HUDEP-2 (cell line): Measurements from ENCODE around the gene XXYLT1.
A peak's percentile ranks its signal among the peaks of the same experiment; 100 is the strongest.

Source experiments
- DNase-seq, 76 experiments: peaks; one replicate each; lab custom pipeline; 2025; ENCODE audit not compliant: unreplicated experiment in 76 of 76; lab: John Stamatoyannopoulos, UW

Gene XXYLT1

DNA sequence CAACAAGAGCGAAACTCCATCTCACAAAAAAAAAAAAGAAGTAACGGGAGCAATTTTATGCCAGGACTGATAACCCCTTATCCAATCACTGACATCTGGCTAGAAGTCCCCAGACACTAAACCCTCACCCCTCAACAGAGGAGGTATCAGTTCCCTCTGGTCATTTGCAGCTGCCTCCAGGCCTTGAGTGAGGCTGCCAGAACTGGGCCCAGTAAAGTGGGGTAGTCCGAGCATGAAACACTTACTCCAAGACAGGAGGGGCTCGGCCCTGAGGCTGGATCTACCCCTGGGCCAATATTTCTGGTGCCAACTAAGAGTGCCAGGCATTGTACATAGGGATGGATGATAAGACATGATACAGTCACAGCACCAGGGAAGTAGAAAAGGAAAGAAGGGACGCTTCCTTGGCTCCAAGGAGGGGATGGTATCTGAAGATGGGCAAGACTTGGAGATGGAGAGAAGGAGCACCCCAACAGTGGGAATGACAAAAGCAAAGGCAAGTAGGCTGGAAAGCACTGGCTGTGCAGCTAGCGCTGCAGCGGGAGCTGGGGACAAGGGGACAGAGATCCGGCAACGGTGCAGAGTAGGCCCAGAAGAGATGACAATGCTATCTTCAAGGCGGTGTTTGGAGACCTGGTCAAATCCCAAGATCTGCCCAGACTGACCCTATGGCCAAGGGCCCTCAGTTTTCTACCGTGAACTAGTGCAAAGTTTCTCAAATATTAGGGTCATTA, 2.2 kb downstream of the XXYLT1 start:
- DNase-seq, result peak in 1 of 76 experiments; percentile 9

GRCh38 chr3:195267096-195267495, 3.9 kb downstream of the XXYLT1 start:
- DNase-seq, result no peak

- DNase-seq, result no peak
Observed at GRCh38 chr3:195266428-195266827, 4.5 kb downstream of the XXYLT1 start.

DNA sequence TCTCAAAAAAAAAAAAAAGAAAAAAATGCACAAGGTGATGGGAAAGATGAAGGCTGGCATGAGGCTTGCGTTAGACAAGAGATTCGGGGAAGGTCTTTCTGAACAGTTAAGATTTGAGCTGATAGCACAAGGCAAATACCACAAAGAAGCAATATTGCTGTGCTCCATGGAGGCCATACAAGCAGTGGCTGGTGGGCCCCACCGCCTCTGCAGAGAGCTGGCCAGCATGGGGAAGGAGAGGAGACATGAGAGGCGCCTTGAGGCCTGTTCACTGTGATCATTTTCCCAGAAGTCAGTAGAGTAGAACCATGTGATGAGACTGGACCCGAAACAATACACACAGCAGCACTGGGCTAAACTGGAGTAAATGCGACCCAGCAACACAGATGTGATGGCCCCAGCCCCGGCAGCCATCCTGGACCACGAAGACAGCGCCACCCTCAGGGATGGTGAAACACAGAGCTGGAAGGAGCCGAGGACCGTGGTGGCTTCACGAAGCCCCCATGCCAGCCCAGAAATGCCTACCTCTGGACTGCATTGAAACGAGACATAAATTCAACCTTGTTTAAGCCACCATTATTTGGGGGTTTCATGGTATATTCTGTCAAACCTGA, 5.5 kb downstream of the XXYLT1 start:
- no peak for DNase-seq

DNA sequence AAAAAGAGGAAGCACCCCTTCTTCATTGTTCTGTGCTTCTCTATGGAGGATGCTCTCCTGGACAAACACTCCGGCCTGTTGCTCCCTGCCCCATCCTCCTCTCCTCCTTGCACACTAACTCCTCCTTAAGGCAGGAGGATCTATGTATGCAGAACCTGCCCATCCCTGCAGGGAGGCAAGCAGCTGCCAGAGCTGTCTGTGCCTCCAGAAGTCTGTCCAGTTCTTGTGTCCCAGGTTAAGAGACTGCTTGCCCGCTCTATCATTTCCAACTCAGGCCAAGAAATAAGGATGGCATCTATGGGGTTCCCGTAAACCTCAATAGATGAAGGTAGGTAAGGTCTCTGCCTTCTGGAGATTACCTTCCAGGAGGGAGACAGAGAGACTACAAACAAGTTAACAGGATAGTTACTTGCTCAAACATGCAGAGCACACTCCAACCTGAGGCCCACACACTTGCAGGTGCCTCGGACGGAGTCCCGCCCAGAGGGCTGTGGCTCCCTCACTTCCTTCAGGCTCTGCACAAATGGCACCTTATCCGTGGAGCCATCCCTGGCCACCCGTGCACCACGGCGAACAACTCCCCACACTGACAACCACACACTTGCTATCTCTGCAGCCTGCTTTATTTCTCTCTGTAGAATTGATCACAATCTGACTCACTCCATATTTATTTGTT, 6.9 kb downstream of the XXYLT1 start:
- peak in 4 of 76 experiments; percentile 3 to 17 (median 8) for DNase-seq

GRCh38 chr3:195263193-195263924, 7.6 kb downstream of the XXYLT1 start:
- DNase-seq, result no peak

DNA sequence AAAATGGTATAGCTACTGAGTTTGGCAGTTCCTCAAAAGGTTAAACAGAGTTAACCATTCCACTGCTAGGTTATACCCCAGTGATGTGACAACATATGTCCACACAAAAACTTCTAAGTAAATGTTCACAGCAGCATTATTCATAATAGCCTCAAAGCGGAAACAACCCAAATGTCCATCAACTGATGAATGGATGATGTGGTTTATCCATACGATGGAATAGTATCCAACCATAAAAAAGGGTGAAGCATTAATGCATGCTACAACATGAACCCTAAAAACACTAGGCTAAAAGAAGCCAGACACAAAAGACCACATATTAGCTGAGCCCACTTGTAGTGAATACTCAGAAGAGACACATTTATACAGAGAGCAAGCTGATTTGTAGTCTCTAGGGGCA, 9.0 kb downstream of the XXYLT1 start:
- DNase-seq, result no peak

DNA sequence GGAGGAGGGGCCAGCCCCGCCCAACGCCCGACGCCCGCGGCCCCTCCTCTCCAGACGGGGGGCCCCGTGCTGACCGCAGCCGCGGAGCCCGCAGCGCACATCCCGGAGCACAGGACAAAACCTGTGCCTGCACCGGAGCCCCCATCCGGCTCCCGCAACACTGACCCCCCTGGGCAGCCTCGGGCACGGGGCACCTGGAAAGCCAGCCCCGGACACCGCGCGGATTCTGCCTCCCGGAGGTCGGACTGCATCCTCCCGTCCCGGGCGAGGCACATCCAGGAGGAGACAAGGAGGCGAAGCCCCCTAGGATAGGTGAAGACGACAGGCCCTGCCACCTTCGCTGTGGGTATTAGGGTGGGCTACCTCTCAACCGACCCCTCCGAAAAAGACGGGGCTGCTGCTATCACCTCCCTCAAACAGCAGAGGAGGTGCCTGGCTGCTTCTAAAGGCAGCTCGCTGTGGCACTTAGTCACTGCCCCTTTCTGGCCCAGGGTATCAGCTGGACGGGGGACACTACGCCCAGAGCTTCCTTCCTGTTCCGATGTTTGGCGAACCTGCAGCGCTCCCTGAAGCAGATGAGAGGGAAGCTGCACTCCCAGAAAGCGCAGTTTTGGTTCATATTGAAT, 10.6 kb downstream of the XXYLT1 start:
- DNase-seq, result peak in 2 of 76 experiments; percentile 43 to 65

DNA sequence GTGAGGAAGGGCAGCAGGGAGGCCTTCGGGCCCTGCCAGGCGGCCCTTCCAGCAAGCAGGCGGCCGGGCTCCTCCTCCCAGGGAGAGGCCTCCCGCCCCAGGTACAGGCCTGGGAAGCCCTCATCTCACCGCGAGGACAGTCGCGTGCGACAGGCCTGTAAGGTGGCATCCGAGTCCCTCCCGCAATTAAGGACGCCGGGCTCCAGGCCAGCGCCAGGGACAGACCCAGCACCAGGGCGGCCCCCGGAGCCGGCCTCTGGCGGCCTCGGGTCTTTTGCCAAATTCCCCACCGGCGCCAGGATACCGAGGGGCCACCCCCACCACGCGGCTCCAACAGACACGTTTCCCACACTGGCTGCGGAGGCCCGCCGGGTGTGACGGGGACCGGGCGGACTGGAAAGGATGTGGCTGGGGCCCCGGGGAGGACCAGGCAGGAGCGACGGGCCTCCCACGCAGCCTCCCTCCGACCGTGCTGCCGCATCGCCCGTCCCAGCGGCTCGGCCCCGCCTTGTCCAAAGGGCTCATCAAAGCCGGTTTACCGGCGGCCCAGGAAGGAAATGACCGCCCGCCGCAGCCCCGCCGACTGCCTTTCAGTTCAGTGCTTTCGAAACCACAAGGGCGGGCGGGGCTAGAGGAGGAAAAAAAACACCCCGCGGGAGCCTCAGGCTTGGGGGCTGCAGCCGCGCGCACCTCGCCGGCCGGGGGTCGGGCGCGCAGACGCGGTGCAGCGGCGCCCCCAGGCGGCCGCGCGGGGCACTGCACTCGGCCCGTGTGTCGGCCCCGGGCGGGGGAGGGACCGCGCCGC, 11.3 kb downstream of the XXYLT1 start:
- peak in 63 of 76 experiments; percentile 15 to 90 (median 61) for DNase-seq

DNA sequence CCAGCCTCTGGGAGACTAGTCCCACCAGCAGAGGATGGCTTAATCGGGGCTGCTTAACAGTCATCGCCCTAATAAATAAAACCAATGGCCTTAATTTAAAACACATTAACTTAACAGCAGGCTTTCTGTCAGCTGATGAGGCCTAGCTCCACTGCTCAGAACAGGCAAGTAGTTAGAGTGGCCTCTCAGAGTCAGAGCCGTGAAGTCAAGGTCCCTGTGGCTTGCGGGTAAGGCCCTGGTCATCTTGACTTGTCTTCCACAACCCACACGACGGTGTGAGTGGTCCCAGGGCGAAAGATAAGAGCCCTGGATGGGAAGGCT, 11.8 kb downstream of the XXYLT1 start:
- peak in 3 of 76 experiments; percentile 21 to 42 (median 27) for DNase-seq

- DNase-seq, result no peak
Observed at GRCh38 chr3:195258449-195259153, 12.4 kb downstream of the XXYLT1 start.

DNA sequence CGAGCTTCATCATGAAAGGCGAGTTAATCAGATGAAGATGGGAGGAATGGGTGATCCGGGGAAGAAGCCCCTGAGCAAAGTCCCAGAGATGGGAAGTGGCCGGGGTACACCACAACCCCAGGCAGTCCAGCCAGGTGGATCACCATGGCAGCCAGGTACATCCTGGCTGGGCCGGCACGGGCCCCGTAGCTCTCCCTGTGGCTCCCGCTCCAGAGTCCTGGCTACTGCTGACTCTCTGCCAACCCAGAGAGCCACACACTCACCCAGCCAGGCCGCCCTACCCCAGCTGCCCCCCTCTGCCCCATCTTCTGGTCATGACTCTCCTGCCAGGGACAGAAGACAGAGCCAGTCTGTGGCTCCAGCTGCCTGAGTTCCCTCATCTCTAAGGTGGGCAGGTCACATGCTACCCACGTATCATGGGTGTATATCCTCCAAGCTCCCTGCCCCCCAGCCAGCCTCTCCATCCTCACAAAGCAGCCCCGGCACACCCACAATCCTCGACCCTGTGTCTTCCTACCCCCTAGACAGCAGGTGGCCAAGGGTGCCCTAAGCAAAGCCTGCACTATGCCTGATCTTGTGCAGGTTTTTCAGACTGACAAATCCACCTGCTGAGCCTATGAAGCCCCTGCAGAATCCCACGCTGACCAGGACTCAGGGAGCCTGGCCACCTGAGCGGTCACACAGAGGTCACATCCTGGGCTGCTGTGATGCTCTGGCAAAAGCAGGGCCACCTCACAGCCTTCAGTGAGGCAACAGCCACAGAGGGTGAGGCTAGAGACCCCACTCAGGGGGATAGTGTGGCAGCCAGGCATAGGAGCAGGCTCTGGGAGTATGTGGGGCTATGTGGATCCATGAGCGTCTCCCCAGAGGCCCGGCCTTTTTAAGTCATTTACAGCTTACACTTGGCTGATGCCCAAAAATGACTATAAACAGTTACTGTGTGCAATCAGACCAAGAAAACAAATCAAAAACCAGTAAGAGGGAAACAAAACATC, 13.2 kb downstream of the XXYLT1 start:
- no peak for DNase-seq

GRCh38 chr3:195256639-195257453, 14.1 kb downstream of the XXYLT1 start:
- DNase-seq, result no peak

GRCh38 chr3:195255571-195256501, 15.1 kb downstream of the XXYLT1 start:
- DNase-seq, result no peak

GRCh38 chr3:195255176-195255500, 15.8 kb downstream of the XXYLT1 start:
- DNase-seq, result no peak

- no peak for DNase-seq
Observed at GRCh38 chr3:195254454-195255175, 16.3 kb downstream of the XXYLT1 start.
